Limb (tissue), 2 donors: ENCODE results near the gene EPHA6.
"Not testable (repeated sequence)": the region's sequence is repeated elsewhere in the genome, so short reads cannot be mapped to it uniquely, and the experiment has no call there.

ENCODE experiments used
- DNase-seq, 2 donors: peaks; one replicate each; pipeline ENCODE4 v3.0.0-alpha.2; 2016; ENCODE audit errors: extremely low spot score in 2 of 2

Gene EPHA6

DNA sequence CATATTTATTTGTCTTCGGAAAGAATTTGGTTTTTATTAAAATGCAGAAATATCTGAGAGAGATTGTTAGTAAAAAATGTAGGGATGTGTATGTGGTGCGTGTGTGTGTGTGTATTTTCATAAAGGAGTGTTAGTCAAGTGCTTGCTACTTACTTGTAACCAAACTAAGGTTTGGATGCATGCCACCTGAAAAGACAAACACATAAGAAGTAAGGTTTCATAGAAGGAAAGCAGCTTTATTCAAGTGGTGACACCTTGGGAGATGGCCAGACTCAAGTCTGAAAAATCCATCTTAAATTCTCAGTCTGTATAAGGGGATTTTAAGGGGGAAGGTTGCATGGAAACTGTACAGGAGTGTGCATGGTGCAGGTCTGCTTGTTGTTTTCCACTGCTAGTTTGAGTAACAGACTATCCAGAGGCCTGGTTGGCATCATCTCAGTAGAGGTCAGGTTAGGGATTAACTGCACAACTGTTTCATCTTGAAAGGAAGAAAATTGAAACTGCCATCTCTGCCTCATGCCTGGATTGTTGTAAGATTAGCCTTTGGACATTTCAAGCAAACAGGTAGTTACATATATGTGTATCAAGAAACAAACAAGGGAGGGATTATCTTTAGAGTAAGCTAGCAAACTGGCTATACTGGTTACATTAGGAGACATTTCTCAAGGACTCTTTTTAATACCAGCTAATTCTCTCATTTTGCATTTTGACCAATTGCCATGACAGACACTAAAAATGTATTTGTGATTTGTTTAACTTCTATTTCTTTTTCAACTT, 196.7 kb downstream of the EPHA6 start:
- DNase-seq = no peak

DNA sequence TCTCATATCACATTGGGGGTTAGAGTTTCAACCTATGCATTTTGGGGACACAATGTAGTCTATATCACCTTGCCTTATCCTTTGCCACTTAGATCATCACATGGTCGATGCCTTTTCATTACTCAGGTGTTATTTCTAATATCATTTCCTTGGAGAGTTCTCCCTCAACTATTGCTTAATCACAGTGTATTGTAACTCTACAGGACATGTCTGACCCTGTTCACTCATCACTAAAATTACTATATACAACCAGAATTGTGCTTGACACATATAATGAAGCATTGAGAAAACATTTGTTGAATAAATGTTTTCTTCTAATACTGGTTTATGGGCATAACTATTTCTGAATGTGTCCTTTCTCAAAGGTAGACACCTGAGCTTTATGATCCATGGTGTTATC, 207.4 kb downstream of the EPHA6 start:
- DNase-seq = no peak

DNA sequence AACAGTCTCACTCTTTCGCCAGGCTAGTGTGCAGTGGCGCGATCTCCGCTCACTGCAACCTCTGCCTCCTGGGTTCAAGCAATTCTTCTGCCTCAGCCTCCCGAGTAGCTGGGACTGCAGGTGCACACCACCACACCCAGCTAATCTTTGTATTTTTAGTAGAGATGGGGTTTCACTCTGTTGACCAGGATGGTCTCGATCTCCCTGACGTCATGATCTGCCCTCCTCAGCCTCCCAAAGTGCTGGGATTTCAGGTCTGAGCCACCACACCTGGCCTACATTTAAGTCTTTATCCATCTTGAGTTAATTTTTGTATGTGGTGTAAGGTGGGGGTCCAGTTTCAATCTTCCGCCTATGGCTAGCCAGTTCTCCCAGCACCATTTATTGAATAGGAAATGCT, 211.2 kb downstream of the EPHA6 start:
- not testable (repeated sequence) for DNase-seq

DNA sequence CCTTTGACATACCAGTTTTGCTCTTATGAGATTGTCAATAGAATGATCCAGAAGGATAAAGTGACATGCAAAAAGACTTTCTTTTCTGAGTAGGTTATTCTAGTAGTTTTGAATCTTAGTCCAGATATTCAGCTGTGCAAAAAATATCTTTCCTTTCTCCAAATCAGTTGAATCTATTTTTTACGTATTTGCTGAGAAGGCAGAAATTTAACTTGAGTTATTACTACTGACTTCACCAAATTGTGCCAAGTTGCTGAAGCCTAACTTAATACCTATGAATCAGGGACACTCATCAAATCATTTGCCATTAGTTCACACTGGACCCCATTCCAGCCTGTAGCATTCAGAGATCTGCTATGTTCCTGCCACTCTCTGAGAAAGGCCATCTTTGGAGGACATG, 215.6 kb downstream of the EPHA6 start:
- no peak for DNase-seq

DNA sequence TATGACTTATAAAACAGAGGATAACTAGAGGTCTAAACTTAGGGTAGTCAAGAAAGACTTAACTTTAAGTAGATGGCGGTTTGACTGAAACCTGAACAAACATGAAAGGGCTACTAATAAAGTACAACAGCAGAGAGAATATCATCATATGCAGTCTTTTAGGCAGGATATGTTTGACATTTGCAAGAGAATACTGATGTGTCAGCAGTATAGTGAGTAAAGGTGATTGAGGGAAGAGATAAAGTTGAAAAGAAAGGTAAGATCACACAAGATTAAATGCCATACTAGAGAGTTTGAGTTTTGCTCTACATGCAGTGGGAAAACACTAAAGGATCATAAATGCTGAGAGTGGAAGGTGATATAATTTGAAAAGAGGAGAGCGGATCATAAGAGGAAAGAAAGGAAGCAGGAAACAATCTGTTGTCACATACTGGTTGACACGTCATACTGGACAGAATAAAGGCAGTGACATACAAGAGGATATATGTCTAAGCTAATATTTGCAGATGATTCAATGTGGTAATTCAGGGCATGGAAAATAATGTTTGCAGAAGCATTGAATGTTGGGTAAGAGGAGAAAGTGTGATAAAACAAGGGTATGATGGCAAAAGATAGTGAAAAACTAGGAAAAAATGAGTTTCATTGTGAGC, 223.0 kb downstream of the EPHA6 start:
- DNase-seq = no peak

DNA sequence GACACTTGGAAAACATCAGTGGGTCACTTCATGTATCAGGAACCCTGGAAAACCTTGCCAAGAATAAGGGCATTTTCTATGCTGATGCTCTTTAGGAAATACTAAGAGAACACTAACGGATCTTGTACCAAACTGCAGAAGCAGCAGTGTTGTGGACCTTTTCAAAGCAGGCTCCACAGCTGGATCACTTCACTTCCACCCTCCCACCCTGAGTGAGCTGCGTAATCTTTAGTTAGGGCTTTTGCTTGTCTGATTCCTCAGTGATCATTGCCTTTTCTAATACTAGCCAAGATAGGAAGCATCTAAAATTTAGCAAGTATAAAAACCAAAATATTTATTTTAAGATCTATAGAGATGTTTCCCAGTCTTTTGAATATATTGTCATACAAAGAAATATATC, 229.0 kb downstream of the EPHA6 start:
- DNase-seq = no peak

DNA sequence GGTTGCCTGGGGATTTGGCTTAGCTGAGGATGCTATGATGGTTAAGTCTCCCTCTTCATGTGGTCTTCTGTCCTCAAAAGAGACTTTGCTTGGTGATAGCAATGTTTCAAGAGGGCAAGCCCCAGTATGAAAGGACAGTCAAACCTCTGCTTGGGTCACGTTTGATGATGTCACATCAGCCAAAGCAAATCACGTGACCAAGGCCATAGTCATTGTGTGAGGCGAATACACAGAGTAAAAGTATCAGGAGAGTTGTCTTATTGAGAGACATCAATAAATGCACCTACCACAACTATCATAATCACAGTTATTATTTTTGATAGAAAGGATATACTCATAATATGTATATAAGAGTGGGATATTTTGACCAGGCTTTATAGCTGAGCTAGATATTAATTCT, 243.0 kb downstream of the EPHA6 start:
- no peak for DNase-seq

DNA sequence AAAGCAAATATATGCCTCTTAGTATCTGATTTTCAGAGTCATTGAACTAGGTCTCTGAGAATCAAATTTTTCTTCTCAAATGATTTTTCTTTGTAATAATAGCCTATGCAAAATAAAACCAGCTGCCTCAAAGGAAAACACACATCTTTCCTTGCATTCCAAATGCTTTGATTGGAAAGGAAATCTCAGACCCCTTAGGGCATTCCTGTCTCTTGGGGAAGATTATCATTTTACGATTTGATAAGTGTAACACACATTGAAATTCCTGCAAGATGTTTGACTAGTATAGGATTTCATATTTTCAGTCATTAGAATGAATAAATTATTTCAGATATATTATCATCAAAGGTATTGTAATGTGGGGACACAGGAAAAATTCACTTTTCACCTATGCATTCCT, 244.8 kb downstream of the EPHA6 start:
- DNase-seq = no peak

DNA sequence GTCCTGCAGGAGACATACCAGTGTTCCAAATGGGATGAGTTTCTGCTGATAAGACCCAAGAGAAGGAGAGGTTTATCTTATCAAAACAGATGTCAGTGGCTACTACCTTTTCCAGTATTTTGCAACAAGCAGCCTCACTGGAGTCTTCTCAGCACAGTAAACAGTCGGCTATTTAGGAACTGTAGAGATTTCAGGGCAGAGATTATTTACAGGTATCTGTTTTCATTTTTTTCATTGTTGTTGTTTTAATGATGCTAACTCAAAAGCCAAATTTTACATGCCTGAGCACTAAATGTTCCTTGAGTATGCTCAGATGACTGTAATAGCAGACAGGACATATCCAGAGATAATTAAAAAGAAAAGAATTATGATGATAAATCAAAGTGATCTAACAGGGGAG, 252.1 kb downstream of the EPHA6 start:
- DNase-seq = no peak

DNA sequence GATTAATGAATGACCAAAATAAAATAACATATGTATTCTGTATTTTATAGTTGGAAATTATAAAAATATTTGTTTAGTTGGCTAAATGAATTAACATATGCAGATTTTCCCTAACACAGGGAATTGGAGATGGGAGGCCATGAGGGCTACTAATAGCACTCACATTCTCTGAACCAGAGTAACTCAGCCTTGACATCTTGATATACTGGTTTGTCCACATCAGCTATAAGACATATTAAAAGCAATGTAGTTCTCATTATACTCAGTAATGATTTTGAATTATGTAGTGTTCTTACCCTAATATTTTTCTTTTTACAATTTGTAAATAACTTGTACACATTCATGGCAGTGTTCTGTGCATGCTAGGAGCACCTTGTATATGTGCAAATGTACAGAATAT, 255.9 kb downstream of the EPHA6 start:
- no peak for DNase-seq

DNA sequence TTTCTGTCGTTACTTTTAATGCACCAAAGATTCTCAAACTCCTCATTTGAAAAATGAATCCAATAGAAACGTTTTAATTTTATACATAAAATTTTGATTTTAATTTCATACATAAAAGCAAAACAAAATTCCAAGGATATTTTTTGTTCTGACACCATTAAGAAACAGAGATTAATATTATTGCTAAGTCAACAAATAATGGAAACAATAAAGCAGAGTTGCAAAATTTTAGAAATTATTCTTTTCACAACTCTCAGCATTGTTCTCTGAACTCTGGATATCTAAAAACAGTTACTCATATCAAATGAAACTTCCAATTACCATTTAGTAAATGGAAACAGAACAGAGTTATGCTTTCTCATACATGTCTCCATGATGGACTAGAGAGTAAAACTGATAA, 260.2 kb downstream of the EPHA6 start:
- no peak for DNase-seq

DNA sequence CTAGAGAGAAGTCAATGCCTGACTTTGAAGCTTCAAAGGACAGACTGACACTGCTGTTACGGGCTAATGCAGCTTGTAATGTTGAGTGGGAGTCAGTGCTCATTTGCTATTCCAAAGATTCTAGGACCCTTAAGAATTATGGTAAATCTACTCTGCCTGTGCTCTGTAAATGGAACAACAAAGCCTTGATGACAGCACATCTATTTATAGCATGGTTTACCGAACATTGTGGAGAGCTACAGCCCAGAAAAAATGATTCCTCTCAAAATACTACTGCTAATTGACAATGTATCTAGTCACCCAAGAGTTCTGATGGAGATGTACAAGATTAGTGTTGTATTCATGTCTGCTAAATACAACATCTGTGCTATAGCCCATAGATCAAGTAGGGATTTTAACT, 262.3 kb downstream of the EPHA6 start:
- no peak for DNase-seq

DNA sequence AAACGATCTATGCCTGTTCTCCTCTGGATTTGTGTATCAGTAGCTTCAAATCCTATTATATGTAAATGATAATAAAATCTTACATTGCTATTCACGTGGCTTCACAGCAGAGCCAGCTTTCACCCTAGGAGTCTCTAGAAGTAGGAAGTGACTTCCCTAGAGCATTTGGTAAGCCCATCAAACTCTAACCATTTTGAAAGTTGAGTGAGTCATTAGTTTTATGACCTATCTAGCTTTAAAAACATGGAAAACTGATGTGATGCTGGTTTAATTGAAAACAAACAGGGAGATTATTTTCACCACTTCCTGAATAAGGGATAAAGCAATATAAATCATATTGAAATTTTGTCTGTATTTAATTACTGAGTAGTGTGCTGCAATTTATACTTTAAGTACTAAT, 275.2 kb downstream of the EPHA6 start:
- no peak for DNase-seq

DNA sequence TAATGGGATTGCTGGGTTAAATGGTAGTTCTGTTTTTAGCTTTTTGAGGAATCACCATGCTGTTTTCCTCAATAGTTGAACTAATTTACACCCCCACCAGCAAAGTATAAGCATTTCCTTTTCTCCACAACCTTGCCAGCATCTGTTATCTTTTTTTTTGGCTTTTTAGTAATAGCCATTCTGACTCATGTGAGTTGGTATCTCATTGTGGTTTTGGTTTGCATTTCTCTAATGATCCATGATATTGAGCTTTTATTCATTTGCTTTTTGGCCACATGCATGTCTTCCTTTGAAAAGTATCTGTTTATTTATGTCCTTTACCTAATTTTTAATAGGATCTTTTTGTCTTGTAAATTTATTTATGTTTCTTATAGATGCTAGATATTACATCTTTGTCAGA, 288.2 kb downstream of the EPHA6 start:
- DNase-seq = no peak

DNA sequence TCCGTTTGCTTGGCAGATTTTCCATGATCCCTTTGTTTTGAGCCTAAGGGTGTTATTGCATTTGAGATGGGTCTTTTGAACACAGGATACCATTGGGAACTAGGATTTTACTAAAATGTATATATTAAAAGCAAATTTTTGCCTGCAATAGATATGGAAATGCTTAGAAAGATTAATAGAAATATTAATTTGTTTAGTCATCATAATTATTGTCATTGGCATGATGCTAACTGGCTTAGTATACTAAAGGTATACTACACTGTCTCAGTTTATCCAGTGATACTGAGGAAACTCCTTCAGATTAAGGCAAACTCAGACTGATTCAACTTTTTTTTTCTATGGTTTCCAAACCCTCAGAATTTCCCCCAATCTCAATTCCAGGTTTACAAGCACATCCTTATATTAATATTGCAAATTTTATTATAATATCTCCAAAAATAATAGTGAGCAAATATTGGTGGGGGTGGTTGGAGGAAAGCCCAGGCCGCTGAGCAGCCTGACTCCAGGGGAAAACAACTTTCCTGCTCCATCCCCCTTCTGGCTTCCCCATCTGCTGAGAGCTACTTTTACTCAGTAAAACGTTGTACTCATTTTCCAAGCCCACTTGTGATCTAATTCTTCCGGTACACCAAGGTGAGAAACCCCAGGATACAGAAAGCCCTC, 291.7 kb downstream of the EPHA6 start:
- no peak for DNase-seq

DNA sequence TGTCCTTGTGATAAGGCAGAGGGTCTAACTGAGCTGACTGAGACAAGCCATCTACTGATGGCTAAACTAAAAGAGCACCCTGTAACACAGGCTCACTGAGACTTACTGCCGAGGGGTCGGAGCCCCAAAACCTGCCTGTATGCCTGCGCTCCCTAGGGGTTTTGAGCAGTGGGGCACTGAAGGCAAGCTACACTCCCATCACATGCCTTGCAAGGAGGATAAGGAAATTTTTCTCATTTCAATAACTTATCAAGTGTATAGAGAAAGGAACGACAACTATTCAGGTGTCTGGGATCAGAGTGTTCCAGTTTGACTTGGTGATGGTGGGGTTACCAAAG, 292.2 kb downstream of the EPHA6 start:
- no peak for DNase-seq

DNA sequence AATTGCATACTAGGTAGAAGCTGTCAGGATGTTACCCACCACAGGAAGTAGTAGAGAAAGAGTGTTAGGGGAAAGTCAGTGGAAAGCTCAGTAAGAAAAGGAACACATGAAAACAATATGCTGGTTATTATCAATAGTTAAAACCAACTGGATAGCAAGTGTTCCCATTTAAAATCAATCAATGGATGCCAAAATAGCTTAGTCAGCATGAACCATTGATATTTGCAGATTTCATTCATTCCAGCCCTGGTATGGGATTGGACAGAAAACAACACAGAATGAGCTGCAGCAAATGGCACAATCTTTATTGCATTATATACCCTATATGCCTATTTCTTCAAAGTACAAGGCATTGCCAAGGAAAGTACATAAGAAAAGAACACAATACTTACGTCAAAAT, 293.7 kb downstream of the EPHA6 start:
- no peak for DNase-seq

DNA sequence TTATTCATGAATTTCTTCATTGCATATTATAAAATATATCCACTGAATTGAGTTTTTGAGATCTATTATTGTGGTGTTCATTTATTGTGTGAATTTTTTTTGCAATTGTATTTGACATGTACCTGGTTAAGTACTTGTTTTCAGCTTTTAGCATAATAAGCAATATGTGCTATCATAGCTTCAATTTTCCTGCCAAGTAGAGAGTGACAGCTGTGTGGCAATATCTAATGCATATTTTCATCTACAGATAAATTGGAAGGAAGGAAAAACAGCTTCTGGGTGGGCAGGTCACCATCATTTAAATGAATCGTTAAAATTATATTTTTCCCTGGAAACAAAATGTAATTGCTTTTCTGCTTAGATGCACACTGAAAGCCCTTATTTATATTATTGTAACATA, 296.9 kb downstream of the EPHA6 start:
- DNase-seq = no peak

DNA sequence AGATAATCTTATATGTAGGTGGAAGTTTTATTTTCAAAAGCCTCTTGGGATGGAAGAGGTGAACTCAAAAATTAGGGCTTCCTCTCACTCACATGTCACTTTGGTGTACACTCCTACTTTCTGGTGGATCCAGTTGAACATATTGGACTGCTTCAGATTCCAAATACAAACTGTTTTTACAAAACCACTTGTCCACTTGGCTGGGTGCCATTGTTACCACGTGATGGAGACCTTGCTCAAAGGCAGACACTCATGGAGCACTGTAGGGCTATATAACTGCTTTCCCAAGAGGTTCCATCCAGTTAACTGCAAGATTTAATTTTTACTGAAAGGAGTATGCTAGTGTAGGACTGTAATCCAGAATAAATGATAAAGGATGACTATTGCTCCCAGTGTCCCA, 307.0 kb downstream of the EPHA6 start:
- DNase-seq = no peak

DNA sequence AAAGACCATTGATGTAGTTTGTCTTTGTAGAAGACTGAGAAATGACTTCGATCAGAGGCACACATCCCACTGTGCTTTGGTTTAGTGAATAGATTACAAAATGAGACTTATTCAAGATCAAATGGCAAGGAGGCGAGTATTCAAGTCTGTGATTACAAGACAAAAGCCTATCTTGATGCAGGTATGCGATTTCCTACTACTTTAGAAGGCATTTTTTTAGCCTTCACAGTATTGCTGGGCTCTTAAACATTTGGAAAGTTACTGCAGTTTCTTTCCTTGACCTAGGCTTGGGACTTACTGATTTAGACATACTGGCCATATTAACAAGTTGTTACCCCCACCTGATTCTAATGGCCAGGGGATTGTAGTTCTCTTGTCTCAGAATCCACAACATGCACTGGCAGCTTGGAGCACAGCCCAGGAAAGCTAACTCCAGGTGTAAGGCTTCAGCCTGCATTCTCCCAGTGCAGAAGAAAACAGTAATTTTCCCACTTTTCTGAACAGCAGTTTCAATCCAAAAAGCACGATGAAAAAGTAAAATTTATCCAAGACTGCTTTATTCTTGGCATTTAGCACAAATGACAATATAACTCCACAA, 311.6 kb downstream of the EPHA6 start:
- no peak for DNase-seq

DNA sequence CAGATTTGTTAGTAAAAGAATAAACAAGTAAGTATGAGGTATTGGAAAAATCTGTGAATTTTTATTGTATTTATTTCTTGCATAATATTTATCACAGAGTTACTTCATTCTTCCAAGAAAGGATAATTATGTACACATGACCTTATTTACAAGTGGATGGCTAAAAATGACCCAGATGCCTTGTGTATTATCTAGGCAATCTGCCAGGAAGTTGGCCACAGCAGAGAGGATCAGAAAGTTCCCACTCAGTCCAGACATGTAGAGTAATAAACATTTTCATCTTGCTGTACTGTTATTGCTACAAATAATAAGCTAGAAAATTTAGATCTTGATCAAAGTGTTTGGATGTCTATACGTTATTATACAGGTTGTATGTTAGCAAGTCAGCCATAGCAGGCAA, 317.1 kb downstream of the EPHA6 start:
- DNase-seq = no peak

DNA sequence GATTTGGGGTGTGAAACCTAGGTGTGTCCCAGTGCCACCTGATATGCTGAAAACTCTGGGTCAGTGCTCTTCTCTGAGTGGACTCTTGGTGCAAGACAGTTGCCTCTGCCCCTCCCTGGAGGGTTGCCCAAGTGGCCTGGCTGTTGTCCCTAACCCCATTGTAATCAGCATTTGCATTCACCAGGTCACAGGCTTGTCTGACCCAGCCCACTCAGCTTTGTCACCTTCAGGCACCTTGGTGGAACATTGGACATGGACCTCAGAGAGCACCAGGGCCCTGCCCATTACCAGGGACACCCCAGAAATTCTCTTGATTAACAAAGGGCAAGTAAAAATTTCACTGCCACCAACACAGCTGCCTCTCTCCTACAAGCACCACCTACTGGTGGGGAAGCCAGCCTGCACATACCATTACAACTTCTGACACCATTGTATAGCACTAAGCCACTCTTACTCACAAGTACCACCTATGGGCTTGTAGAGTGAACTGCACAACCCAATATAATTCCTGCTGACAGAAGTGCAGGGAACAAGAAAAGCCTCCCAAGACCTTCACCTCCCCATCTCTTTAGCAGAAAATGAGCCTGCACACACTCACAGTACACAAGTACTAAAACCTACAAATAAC, 324.6 kb downstream of the EPHA6 start:
- no peak for DNase-seq
